ENCODE results near the gene KLHL20. TPM values are rescaled to one million over a fixed set of nuclear protein-coding genes. Genes with fewer than 3 reads are reported as not detected.
A peak's percentile ranks its signal among the peaks of the same experiment; 100 is the strongest.

KLHL20 gene
- polyA plus RNA-seq, 2 of the 4 experiments (the other 2 are of a cell fraction): 11.4 to 15.8 TPM

DNA sequence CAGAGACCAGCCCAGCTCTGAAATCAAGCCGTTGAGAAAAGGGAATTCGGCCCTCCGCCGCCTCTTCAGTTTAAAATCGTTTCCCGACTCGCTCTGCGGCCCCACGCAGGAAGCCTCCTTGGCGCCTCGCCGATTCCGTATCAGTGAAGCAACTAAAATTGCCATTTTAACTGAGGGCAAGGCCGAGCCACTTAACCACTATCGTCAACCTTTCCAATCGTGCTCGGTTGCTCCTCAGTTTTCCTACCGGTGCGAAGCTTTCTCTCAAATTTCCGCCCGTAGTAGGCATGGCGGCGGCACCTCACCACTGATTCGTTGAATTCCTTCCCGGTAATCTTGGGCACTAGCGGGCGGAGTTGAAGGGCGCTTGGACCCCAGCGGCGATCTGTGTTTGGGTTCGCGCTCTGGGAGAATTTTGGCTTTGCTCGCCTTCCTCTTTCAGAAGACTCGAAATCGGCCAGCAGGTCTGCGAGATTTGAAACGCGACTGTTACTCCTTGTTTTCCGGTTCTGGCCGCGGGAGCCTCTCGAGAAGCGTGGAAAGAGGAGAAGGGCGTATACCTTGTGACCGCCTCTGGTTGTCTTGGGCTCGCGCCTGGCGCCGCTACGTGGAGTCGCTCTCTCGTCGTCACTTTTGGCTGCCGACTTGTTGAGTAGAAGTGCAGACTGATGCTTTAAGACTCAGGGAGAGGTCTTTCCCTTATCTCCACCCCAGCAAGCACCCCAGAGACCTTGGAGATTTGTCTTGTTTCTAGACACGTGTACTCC lies 109.7 kb downstream of the KLHL20 start, which contains the start of the genes CENPL and DARS2:
Gene CENPL (minus strand): TSS at position 569 of the 767 bp plus-strand sequence. CDS start 13,584 bp downstream, outside the sequence.
Gene DARS2 (plus strand): TSS at position 359 of the 767 bp plus-strand sequence. CDS start 557 bp downstream, outside the sequence.
- FAIRE-seq: no peak
- peak within 1 kb of the TSS; percentile 74 for H3K4me3 ChIP-seq
- peaks cover 16% of the 10 kb centered on the region; the same call in 1 of the 3 replicates for H3K4me1 ChIP-seq
- 2% methylated on average over 51 of the region's 55 CpGs for WGBS (ENCODE audit: missing lambda C conversion rate)
- TF ChIP-seq EHF (CRISPR knock-in tag; IDR thresholded peaks at IDR 0.05) (no peak), SREBF2 (IDR thresholded peaks at IDR 0.05) (no peak), CHD2 (IDR thresholded peaks at IDR 0.05; ENCODE audit: low read length, partially characterized antibody) (peak; percentile 10), TFCP2L1 (CRISPR knock-in tag; IDR thresholded peaks at IDR 0.05) (no peak), ZC3H11A (IDR thresholded peaks at IDR 0.05) (no peak), KDM5A (IDR thresholded peaks at IDR 0.05) (peak; percentile 92), HOXB13 (CRISPR knock-in tag; IDR thresholded peaks at IDR 0.05; ENCODE audit: low read depth) (no peak), JUN (IDR thresholded peaks at IDR 0.05) (peak; percentile 78 to 83; a peak in 3 of 5 replicates), CEBPB (IDR thresholded peaks at IDR 0.05) (peak in 1 of 2 experiments; percentile 54; a peak in 1 of 4 replicates), POLR2AphosphoS2 (conservative IDR thresholded peaks at IDR 0.05; ENCODE audit: low read length) (no peak), CBX8 (IDR thresholded peaks at IDR 0.05) (no peak), HOXA7 (CRISPR knock-in tag; IDR thresholded peaks at IDR 0.05) (no peak), HEYL (CRISPR knock-in tag; IDR thresholded peaks at IDR 0.05) (no peak), ZNF302 (CRISPR knock-in tag; IDR thresholded peaks at IDR 0.05) (no peak), KDM1A (IDR thresholded peaks at IDR 0.05; ENCODE audit: low read depth) (no peak), POLR2A (IDR thresholded peaks at IDR 0.05; ENCODE audit: low read length) (peak; percentile 51), TP53 (CRISPR knock-in tag; IDR thresholded peaks at IDR 0.05) (0 out of 2 replicates have a peak, but pooled peaks have one; percentile 5), FOXS1 (CRISPR knock-in tag; IDR thresholded peaks at IDR 0.05) (no peak), RARB (CRISPR knock-in tag; IDR thresholded peaks at IDR 0.05) (no peak), PHF8 (IDR thresholded peaks at IDR 0.05; ENCODE audit: borderline replicate concordance, low read depth) (peak; percentile 85), GATA3 (IDR thresholded peaks at IDR 0.05; ENCODE audit: borderline replicate concordance) (peak; percentile 34; the same call in 1 of the 2 replicates), FOSB (CRISPR knock-in tag; IDR thresholded peaks at IDR 0.05) (no peak)
- TF ChIP-seq, protein P1, sequence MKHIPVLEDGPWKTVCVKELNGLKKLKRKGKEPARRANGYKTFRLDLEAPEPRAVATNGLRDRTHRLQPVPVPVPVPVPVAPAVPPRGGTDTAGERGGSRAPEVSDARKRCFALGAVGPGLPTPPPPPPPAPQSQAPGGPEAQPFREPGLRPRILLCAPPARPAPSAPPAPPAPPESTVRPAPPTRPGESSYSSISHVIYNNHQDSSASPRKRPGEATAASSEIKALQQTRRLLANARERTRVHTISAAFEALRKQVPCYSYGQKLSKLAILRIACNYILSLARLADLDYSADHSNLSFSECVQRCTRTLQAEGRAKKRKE (CRISPR knock-in tag; IDR thresholded peaks at IDR 0.05; ENCODE audit: low read depth): no peak
- TF ChIP-seq, protein P2, sequence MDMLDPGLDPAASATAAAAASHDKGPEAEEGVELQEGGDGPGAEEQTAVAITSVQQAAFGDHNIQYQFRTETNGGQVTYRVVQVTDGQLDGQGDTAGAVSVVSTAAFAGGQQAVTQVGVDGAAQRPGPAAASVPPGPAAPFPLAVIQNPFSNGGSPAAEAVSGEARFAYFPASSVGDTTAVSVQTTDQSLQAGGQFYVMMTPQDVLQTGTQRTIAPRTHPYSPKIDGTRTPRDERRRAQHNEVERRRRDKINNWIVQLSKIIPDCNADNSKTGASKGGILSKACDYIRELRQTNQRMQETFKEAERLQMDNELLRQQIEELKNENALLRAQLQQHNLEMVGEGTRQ (IDR thresholded peaks at IDR 0.05): peak; percentile 22; the same call in 1 of the 2 replicates
- TF ChIP-seq, protein P3, sequence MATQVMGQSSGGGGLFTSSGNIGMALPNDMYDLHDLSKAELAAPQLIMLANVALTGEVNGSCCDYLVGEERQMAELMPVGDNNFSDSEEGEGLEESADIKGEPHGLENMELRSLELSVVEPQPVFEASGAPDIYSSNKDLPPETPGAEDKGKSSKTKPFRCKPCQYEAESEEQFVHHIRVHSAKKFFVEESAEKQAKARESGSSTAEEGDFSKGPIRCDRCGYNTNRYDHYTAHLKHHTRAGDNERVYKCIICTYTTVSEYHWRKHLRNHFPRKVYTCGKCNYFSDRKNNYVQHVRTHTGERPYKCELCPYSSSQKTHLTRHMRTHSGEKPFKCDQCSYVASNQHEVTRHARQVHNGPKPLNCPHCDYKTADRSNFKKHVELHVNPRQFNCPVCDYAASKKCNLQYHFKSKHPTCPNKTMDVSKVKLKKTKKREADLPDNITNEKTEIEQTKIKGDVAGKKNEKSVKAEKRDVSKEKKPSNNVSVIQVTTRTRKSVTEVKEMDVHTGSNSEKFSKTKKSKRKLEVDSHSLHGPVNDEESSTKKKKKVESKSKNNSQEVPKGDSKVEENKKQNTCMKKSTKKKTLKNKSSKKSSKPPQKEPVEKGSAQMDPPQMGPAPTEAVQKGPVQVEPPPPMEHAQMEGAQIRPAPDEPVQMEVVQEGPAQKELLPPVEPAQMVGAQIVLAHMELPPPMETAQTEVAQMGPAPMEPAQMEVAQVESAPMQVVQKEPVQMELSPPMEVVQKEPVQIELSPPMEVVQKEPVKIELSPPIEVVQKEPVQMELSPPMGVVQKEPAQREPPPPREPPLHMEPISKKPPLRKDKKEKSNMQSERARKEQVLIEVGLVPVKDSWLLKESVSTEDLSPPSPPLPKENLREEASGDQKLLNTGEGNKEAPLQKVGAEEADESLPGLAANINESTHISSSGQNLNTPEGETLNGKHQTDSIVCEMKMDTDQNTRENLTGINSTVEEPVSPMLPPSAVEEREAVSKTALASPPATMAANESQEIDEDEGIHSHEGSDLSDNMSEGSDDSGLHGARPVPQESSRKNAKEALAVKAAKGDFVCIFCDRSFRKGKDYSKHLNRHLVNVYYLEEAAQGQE (IDR thresholded peaks at IDR 0.05): 0 out of 2 replicates have a peak, but pooled peaks have one; percentile 50
- TF ChIP-seq, protein P4, sequence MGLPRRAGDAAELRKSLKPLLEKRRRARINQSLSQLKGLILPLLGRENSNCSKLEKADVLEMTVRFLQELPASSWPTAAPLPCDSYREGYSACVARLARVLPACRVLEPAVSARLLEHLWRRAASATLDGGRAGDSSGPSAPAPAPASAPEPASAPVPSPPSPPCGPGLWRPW (IDR thresholded peaks at IDR 0.05): no peak
- TF ChIP-seq, protein P5, sequence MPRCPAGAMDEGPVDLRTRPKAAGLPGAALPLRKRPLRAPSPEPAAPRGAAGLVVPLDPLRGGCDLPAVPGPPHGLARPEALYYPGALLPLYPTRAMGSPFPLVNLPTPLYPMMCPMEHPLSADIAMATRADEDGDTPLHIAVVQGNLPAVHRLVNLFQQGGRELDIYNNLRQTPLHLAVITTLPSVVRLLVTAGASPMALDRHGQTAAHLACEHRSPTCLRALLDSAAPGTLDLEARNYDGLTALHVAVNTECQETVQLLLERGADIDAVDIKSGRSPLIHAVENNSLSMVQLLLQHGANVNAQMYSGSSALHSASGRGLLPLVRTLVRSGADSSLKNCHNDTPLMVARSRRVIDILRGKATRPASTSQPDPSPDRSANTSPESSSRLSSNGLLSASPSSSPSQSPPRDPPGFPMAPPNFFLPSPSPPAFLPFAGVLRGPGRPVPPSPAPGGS (IDR thresholded peaks at IDR 0.05): peak; percentile 15; the same call in 2 of the 3 replicates
- TF ChIP-seq, protein P6, sequence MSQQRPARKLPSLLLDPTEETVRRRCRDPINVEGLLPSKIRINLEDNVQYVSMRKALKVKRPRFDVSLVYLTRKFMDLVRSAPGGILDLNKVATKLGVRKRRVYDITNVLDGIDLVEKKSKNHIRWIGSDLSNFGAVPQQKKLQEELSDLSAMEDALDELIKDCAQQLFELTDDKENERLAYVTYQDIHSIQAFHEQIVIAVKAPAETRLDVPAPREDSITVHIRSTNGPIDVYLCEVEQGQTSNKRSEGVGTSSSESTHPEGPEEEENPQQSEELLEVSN (IDR thresholded peaks at IDR 0.05; ENCODE audit: borderline replicate concordance, low read depth): peak; percentile 48; the same call in 1 of the 2 replicates
- TF ChIP-seq, protein P7, sequence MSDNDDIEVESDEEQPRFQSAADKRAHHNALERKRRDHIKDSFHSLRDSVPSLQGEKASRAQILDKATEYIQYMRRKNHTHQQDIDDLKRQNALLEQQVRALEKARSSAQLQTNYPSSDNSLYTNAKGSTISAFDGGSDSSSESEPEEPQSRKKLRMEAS (IDR thresholded peaks at IDR 0.05): peak; percentile 75
- TF ChIP-seq, protein P8, sequence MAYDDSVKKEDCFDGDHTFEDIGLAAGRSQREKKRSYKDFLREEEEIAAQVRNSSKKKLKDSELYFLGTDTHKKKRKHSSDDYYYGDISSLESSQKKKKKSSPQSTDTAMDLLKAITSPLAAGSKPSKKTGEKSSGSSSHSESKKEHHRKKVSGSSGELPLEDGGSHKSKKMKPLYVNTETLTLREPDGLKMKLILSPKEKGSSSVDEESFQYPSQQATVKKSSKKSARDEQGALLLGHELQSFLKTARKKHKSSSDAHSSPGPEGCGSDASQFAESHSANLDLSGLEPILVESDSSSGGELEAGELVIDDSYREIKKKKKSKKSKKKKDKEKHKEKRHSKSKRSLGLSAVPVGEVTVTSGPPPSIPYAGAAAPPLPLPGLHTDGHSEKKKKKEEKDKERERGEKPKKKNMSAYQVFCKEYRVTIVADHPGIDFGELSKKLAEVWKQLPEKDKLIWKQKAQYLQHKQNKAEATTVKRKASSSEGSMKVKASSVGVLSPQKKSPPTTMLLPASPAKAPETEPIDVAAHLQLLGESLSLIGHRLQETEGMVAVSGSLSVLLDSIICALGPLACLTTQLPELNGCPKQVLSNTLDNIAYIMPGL (CRISPR knock-in tag; IDR thresholded peaks at IDR 0.05; ENCODE audit: borderline replicate concordance): no peak
- ChIA-PET POLR2A (interaction anchor here (0.5 to 2.5 kb wide), 17 partner anchors 14 to 1082 kb away, joined by 3 to 26 read pairs (median 3); partner anchors contain the start of genes GAS5, KLHL20, PRDX6 and ZBTB37), CTCF (interaction anchor here (0.6 to 5.5 kb wide), 19 partner anchors 9 to 1081 kb away, joined by 3 to 48 read pairs (median 3); no protein-coding TSS in a partner anchor)
- no peaks in the 10 kb centered on the region for H3K9me3 ChIP-seq
- peak; percentile 96 for ATAC-seq
- peak within 1 kb of the TSS; percentile 93 for H3K4me2 ChIP-seq
- DNase-seq (ENCODE audit: low read depth in 1 of 2, low spot score in 1 of 2): peak; percentile 91 to 98
- H3K27ac ChIP-seq: peak within 1 kb of the TSS; percentile 90 to 92

Data from A549 (cell line).